CD14-positive monocyte (primary cell): ENCODE data around the gene COL4A2. TPM values are rescaled to one million over a fixed set of nuclear protein-coding genes. Genes with fewer than 3 reads are reported as not detected.
A peak's percentile ranks its signal among the peaks of the same experiment; 100 is the strongest.

Source experiments
- DNase-seq, 3 donors: peaks; one replicate each; pipeline ENCODE4 v3.0.0-alpha.2; 2011 to 2022
- H2AFZ ChIP-seq: 2 replicates; pipeline ENCODE4 v1.6.0; 2012; ENCODE audit warnings: mild to moderate bottlenecking, low read depth, low read length, inconsistent platforms; ENCODE audit not compliant: insufficient read depth, poor library complexity, severe bottlenecking
- H3K27ac ChIP-seq, 2 donors: 1 replicate in 1 of 2; 2 replicates in 1 of 2; pipeline ENCODE4 v1.5.1; 2012 to 2013; ENCODE audit warnings: low read length in 2 of 2, control low read depth in 1 of 2, inconsistent platforms in 1 of 2, low read depth in 1 of 2, mild to moderate bottlenecking in 1 of 2
- H3K27me3 ChIP-seq, 2 donors: one replicate each; pipeline versions ENCODE4 v1.6.0 to v1.6.1; 2011 to 2013; ENCODE audit warnings: low read length in 2 of 2; ENCODE audit not compliant: control insufficient read depth in 2 of 2, insufficient read depth in 2 of 2
- H3K36me3 ChIP-seq, 2 donors: replicated peaks in 1 of 2; 1 replicate in 1 of 2; 2 replicates in 1 of 2; pipeline versions ENCODE4 v1.5.1 to v1.6.1; 2012 to 2013; ENCODE audit warnings: low read length in 2 of 2, control low read depth in 1 of 2, inconsistent platforms in 1 of 2, mild to moderate bottlenecking in 1 of 2; ENCODE audit not compliant: insufficient read depth in 2 of 2, control insufficient read depth in 1 of 2
- H3K4me1 ChIP-seq, 2 donors: 1 replicate in 1 of 2; 2 replicates in 1 of 2; pipeline versions ENCODE4 v1.5.1 to v1.6.1; 2012 to 2013; ENCODE audit warnings: low read length in 2 of 2, control low read depth in 1 of 2, inconsistent platforms in 1 of 2, mild to moderate bottlenecking in 1 of 2, moderate library complexity in 1 of 2; ENCODE audit not compliant: insufficient read depth in 2 of 2, control insufficient read depth in 1 of 2
- H3K4me2 ChIP-seq: replicated peaks from 2 replicates; pipeline ENCODE3; 2012; ENCODE audit warnings: low read length, moderate library complexity, mild to moderate bottlenecking; ENCODE audit not compliant: poor library complexity, severe bottlenecking; ENCODE audit errors: extremely low read depth
- H3K4me3 ChIP-seq, 3 experiments: fragments of 200-600 bp in 1 of 3; sonication (generic) in 1 of 3; replicated peaks in 1 of 3; 1 replicate in 2 of 3; 2 replicates in 1 of 3; pipeline ENCODE4 v1.5.1; 2011 to 2013; ENCODE audit warnings: low read length in 3 of 3, mild to moderate bottlenecking in 3 of 3, control low read depth in 2 of 3, low read depth in 2 of 3, inconsistent platforms in 1 of 3, moderate library complexity in 1 of 3
- H3K79me2 ChIP-seq: 2 replicates; pipeline ENCODE4 v1.6.0; 2012; ENCODE audit warnings: mild to moderate bottlenecking, control low read depth, inconsistent platforms, low read length, moderate library complexity; ENCODE audit not compliant: insufficient read depth
- H3K9ac ChIP-seq: 2 replicates; pipeline ENCODE4 v1.6.0; 2017; ENCODE audit warnings: low read length, mild to moderate bottlenecking; ENCODE audit not compliant: insufficient read depth, poor library complexity, severe bottlenecking
- H3K9me3 ChIP-seq, 2 donors: replicated peaks in 1 of 2; 1 replicate in 1 of 2; 2 replicates in 1 of 2; pipeline versions ENCODE4 v1.5.1 to v1.6.1; 2012 to 2013; ENCODE audit warnings: low read length in 2 of 2, control low read depth in 1 of 2; ENCODE audit not compliant: control insufficient read depth in 1 of 2, insufficient read depth in 1 of 2
- H4K20me1 ChIP-seq: 2 replicates; pipeline ENCODE4 v1.6.0; 2012; ENCODE audit warnings: mild to moderate bottlenecking, low read length, control low read depth, moderate library complexity; ENCODE audit not compliant: insufficient read depth
- H3K27ac Mint-ChIP-seq, 7 donors: one replicate each; pipeline ENCODE4 v1.8.0; 2020; ENCODE audit warnings: mild to moderate bottlenecking in 7 of 7, mixed read lengths in 7 of 7, moderate library complexity in 6 of 7, inconsistent platforms in 2 of 7
- H3K27me3 Mint-ChIP-seq, 3 donors: one replicate each; pipeline ENCODE4 v1.8.0; 2021 to 2022; ENCODE audit warnings: low read depth in 3 of 3, mild to moderate bottlenecking in 3 of 3, mixed read lengths in 3 of 3, moderate library complexity in 3 of 3, inconsistent platforms in 1 of 3
- H3K36me3 Mint-ChIP-seq, 2 donors: one replicate each; pipeline ENCODE4 v1.8.0; 2020; ENCODE audit warnings: mixed read lengths in 2 of 2, inconsistent platforms in 1 of 2, mild to moderate bottlenecking in 1 of 2
- H3K4me1 Mint-ChIP-seq: one replicate; pipeline ENCODE4 v1.8.0; 2020; ENCODE audit warnings: mild to moderate bottlenecking, mixed read lengths
- H3K4me3 Mint-ChIP-seq, 2 donors: one replicate each; pipeline ENCODE4 v1.8.0; 2020; ENCODE audit warnings: mild to moderate bottlenecking in 2 of 2, mixed read lengths in 2 of 2, moderate library complexity in 1 of 2
- H3K9me3 Mint-ChIP-seq, 7 donors: one replicate each; pipeline ENCODE4 v1.8.0; 2020 to 2022; ENCODE audit warnings: mixed read lengths in 7 of 7, mild to moderate bottlenecking in 6 of 7, moderate library complexity in 6 of 7, inconsistent platforms in 2 of 7
- CTCF ChIP-seq: fragments of 200-600 bp; IDR thresholded peaks from one replicate; pipeline ENCODE4 v1.8.0; 2022; ENCODE audit warnings: antibody characterized with exemption, mild to moderate bottlenecking
- WGBS: methylation state at CpG from one replicate; pipeline ENCODE4 v1.1.5; 2013; ENCODE audit warnings: missing lambda C conversion rate; ENCODE audit not compliant: insufficient coverage; 5-methylcytosine and 5-hydroxymethylcytosine counted together
- intact Hi-C, 2 donors: fragments of 100-400 bp; cut with micrococcal nuclease; formaldehyde crosslinking; loops; one replicate each; pipeline versions ENCODE4 v1.15.0 to v1.15.1; 2023
- polyA plus RNA-seq, 3 donors: library from polyadenylated mRNA; depleted of rRNA in 1 of 3; unstranded in 2 of 3; stranded (reverse) in 1 of 3; fragments of 300-500 nt in 2 of 3; fragments of >200 nt in 1 of 3; fragmentation: Illumina TruSeq in 2 of 3; gene quantifications; 1 replicate in 2 of 3; 2 replicates in 1 of 3; pipeline ENCODE4 v1.2.3, GENCODE V29; 2012 to 2021

The COL4A2 gene
- polyA plus RNA-seq, 3 donors, result not detected

- no peak for TF ChIP-seq CTCF
- Histone ChIP-seq H3K27ac (peak overlapping the region; percentile 52 to 62), H4K20me1 (no peaks in the 10 kb centered on the region), H3K4me2 (peak overlapping the region; percentile 37), H2AFZ (no peak overlapping the region), H3K79me2 (no peaks in the 10 kb centered on the region), H3K4me3 (no peak overlapping the region), H3K9ac (no peak overlapping the region), H3K4me1 (peaks cover 21 to 26% of the 10 kb centered on the region in 2 donors), H3K9me3 (no peaks in the 10 kb centered on the region), H3K27me3 (no peaks in the 10 kb centered on the region), H3K36me3 (no peaks in the 10 kb centered on the region)
- peak overlapping the region; percentile 70 to 84 for H3K4me3 Mint-ChIP-seq
- peak overlapping the region; percentile 85 to 97 (median 95) for H3K27ac Mint-ChIP-seq
- intact Hi-C loops, result loop anchor here (1.0 to 5.0 kb wide), 3 partner anchors 8 to 51 kb away; no protein-coding TSS in a partner anchor
- peak; percentile 86 to 94 (median 91) for DNase-seq
- H3K9me3 Mint-ChIP-seq, result no peaks in the 10 kb centered on the region
- H3K27me3 Mint-ChIP-seq, result peaks cover 6 to 8% (median 6%) of the 10 kb centered on the region in 3 donors
- WGBS, result 15% methylated on average over 5 of the region's 7 CpGs
- peaks cover 0 to 6% of the 10 kb centered on the region in 2 donors for H3K36me3 Mint-ChIP-seq
- peaks cover 26% of the 10 kb centered on the region for H3K4me1 Mint-ChIP-seq
Observed at GRCh38 chr13:110471833-110472162, 164.7 kb downstream of the COL4A2 start.

- intact Hi-C loops, result loop anchor here (2.0 to 5.0 kb wide), 2 partner anchors 48 to 49 kb away; no protein-coding TSS in a partner anchor
- H3K4me3 ChIP-seq, result no peak overlapping the region
- H3K27me3 Mint-ChIP-seq, result peaks cover 6 to 8% (median 7%) of the 10 kb centered on the region in 3 donors
- no peak for TF ChIP-seq CTCF
- no peak overlapping the region for H3K9ac ChIP-seq
- H3K4me3 Mint-ChIP-seq, result no peak overlapping the region
- DNase-seq, result no peak
- H3K9me3 Mint-ChIP-seq, result no peaks in the 10 kb centered on the region
- H3K4me2 ChIP-seq, result no peak overlapping the region
- H4K20me1 ChIP-seq, result no peaks in the 10 kb centered on the region
- H3K27ac Mint-ChIP-seq, result peak overlapping the region in 3 of 7 donors; percentile 2 to 65 (median 60)
- 96% methylated on average over 12 of the region's 14 CpGs for WGBS
- H3K36me3 Mint-ChIP-seq, result peaks cover 0 to 6% of the 10 kb centered on the region in 2 donors
- no peak overlapping the region for H3K27ac ChIP-seq
- no peaks in the 10 kb centered on the region for H3K27me3 ChIP-seq
- H3K36me3 ChIP-seq, result no peaks in the 10 kb centered on the region
- H3K79me2 ChIP-seq, result no peaks in the 10 kb centered on the region
- no peak overlapping the region for H2AFZ ChIP-seq
- H3K4me1 Mint-ChIP-seq, result peaks cover 26% of the 10 kb centered on the region
- H3K4me1 ChIP-seq, result peaks cover 21 to 26% of the 10 kb centered on the region in 2 donors
- no peaks in the 10 kb centered on the region for H3K9me3 ChIP-seq
Observed at GRCh38 chr13:110472904-110473563, 165.9 kb downstream of the COL4A2 start.
